T-helper 1 cell treated with Interleukin-12 subunit alpha and Interleukin-12 subunit beta and Interleukin-4 antibody, amounts not matched to agents 30 ng/mL and 1 ng/mL, for 36 hours (primary cell): ENCODE results near the gene AEN. TPM values are rescaled to one million over a fixed set of nuclear protein-coding genes. Genes with fewer than 3 reads are reported as not detected.

Source experiments
- intact Hi-C: fragments of 100-400 bp; cut with micrococcal nuclease; formaldehyde crosslinking; loops from one replicate; pipeline ENCODE4 v1.15.1; 2024
- total RNA-seq: library from RNA; stranded (reverse); gene quantifications from 2 replicates; pipeline ENCODE4 v1.2.3, GENCODE V29; 2022

The AEN gene
- total RNA-seq, 1 donor from 2014 or later, result 58.2 TPM

DNA sequence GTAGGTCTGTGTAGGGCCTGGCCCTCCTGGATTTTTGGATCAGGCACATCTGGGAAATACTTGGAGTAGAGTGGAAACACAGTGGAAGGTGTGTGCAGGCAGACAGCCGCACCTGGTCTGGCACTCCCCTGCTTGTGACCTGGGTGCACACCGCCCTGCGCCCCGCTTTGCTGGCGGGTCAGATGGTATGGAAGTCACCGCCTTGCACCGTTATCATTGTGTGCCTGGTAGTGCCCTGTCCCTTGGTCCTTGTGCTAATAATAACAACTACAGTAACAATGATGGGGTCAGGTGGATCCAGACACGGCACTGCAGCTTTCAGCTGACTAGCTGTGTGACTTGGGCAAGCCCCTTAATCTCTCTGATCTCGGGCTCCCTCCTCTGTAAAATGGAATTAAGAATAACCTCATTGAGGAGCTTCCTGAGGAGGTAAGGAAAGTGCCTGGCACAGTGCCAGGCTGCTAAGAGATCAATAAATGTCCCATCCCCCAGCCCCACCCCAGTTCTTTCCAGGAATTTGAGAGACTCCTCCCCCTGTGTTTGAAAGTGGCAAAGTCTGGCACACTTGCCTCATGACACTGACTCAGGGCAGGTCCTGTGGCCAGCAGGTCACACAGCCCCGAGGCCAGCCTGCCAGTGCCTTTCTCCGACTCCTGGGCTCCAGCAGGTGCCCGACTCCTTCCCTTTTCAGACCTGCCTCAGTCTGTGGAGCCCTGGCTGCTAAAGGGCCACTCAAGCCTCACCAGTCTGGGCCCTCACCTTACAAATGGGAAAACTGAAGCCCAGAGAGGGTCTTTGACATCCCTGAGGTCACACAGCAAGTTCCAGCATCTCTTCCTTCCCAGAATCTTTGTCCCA is 27.4 kb downstream of the AEN start:
- intact Hi-C loops, result loop anchor here (1.0 kb wide), 2 partner anchors 10 to 24 kb away; no protein-coding TSS in a partner anchor

DNA sequence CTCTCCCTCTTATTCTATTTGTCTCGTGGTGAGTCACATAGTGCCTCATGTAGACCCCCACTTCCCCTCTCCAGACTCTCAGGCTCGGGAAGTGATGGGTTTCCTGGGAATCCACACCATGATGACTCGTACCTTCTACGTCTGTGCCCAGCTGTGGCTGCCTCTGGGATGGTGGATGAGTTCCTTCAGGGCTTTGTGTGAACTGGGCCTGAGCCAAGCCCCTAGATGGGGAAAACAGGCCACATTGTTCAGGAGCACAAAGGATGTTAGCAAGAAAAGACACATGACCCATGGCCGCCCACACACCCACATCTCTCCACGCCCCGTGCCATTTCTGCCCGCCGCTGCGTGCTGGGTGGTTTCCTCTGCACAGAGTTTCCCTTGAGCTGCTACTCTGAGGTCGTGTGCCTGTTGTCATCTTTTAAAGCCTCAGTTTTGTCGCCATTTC is 28.2 kb downstream of the AEN start:
- intact Hi-C loops, result loop anchor here (1.0 kb wide), 2 partner anchors 11 to 25 kb away; no protein-coding TSS in a partner anchor

DNA sequence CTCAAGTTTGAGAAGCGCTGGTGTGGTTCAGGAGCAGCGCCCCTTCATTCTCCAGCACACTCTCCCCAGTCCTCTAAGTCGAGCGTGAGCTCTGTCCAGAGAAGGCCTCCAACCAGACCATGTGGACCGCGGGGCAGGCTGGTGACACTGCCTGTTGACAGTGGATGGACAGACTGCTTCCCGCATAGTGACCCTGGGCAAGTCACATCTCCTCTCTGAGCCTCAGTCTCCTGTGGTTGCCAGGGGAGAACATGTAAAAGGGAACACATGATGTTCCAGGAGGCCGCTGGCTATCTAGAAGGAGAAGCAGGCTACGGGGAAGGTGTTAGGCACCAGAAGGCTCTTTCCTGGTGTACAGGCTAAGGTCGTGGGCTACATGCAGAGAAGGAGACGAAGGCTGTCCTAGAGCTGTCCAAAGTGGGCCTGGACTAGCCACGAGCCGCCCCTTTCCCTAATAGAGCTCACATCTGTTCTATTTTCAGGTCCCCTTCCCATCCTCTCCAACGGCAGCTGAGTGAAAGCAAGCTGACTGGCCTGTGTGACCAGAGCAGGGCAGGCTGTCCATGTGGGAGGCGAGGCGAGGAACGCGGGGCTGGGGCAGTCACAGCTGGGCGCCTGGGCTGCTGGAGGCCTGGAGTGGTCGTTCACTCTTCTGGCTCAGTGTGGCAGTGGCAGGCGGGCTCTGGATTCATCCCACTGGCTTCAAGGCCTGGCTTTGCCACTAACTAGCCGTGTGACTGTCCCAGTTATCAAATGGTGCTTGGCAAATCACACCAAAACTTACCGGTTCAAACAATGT is 28.8 kb downstream of the AEN start:
- intact Hi-C loops, result loop anchor here (1.0 kb wide), 2 partner anchors 12 to 26 kb away; no protein-coding TSS in a partner anchor

DNA sequence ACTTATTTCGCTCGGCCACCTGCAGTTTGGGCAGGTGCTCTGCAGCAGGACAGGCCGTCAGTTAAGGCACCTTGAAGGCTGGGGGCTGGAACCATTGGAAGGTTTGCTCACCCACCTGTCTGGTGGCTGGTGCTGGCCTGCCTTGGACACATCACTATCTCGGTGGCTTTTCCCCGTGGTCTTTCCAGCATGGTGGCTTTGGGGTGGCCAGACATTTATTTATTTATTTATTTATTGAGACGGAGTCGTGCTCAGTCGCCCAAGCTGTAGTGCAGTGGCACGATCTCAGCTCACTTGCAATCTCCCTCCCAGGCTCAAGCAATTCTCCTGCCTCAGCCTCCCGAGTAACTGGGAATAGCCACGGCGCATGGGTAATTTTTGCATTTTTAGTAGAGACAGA is 29.4 kb downstream of the AEN start:
- intact Hi-C loops, result no loop called here

DNA sequence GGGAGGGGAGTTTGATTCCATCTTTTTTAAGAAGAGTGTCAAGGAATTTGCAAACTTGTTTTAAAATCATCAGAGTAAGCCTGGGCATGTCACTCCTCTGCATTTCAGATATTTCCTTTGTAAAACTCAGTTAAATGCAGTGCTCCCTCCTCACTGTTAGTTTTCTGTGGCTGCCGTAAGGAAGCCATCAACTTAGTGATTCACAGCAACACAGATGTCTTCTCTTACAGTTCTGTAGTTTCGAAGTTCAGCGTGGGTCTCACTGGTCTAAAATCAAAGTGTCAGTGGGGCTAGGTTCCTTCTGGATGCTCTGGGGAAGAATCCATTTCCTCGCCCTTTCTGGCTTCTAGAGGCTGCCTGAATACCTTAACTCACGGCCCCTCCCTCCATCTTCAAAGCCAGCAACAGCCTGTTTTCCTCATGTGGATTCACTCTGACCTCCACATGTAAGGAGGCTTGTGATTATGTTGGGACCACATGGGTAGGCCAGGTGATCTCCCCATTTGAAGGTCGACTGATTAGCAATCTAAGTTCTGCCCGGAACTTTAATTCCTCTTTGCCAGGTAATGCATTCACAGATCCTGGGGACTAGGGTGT is 30.1 kb downstream of the AEN start:
- intact Hi-C loops, result no loop called here

DNA sequence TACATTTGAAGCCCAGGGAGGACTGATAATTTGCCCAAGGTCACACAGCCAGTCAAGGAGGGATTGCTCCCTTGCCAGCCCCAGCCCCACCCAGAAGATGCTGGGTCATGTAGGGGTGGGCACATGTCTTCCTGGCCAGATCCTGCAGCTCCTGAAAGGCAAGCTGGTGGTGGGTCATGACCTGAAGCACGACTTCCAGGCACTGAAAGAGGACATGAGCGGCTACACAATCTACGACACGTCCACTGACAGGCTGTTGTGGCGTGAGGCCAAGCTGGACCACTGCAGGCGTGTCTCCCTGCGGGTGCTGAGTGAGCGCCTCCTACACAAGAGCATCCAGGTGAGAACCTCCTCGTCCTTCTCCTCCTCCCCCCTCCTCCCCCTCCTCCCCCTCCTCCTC is 30.8 kb downstream of the AEN start:
- intact Hi-C loops, result no loop called here

DNA sequence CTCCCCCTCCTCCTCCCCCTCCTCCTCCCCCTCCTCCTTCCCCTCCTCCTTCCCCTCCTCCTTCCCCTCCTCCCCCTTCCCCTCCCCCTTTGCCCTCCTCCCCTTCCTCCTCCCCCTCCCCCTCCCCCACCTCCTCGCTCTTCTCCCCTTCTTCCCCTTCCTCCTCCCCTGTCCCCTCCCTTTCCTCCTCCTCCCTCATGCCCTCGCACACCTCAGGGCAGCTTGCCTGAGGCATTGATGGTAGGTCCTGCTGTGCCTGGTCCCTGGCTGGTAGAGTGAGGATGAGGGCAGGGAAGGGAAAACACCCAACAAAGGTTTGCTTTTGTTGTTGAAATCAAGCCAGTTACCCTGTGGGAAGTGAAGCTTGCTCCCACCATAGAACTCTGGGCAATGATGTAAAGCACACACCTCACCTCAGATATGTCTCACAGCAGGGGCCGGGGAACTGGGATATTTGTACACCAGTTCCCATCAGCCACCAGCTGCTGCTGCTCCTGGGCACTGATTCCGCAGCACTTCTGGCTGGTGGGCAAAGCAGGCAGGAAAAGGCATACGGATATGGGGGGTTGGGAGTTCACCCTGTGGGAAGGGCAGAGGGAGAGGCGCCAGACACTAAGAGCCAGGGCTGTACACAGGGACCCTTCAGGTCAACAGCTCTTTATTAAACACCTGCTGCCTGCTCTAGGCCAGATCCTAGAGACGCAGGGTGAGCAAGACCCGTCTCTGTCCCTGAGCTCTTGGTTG is 31.5 kb downstream of the AEN start:
- intact Hi-C loops, result no loop called here

DNA sequence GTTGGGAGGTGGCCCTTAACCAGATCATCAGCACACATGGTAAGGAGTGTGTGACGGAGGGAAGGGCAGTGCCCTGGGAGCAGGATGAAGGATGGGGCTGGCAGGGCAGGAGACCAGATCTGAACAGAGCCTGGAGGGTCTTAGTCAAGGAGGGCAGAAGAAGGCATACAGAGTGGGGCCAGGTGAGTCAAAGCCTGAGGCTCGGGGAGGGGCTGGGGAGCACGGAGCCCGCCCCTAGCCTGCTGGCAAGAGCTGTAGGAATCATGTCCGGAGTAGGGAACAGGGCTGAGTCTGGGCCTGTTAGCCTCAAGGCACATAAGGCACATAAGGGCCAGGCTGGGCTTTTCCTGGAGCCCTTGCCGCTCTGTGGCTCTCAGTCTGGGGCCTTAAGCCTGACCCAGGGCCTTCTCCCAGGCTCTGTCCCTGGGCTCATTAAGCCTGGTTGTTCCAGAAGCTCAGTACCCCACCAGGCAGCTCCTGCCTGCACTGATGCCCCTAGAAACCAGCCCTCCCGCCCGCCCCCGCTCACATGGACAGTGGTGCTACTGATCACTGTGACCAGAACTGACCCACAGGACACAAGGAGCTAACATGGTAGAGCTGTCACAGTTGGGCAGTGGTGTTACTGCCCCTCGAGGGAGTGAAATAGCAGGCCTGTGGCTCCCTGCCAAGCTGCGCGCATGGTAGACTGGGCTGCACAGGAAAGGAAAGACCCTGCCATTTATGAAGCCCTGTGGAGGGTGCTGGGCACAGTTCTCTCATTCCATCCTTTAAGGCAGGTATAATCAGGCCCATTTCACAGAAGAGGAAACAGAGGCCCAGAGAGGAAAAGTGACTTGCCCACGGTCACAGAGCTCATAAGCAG is 32.3 kb downstream of the AEN start:
- intact Hi-C loops, result no loop called here

DNA sequence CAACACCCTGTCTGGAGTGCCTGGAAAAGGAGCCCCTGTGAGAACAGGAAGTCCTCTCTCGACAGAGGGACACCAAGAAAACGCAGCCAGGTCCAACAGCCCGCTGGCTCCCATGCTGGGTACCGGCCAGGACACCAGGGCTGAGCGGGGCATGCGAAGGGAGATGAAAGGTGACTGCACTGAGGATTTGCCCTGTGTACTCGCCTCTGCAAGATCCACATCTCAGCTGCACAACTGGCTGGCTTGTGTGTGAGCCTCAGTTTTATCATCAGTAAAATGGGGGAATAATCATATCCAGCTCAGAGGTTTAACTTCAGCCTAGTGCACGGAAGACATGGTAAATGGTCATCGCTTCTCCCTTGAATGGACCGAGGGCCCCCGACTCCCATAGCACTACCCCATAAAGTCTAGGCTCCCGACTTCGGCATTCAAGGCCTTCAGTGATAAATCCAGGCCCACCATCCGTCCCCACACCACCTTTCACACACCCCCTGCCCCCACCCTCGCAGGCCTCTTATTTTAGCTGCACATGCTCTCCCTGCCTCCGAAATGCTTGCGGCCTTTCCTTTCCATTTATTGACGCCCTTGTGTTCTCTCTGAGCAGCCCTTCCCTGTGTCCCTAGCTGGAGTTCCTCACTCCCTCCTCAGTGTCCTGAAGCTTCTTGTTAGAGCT is 33.4 kb downstream of the AEN start:
- intact Hi-C loops, result no loop called here

DNA sequence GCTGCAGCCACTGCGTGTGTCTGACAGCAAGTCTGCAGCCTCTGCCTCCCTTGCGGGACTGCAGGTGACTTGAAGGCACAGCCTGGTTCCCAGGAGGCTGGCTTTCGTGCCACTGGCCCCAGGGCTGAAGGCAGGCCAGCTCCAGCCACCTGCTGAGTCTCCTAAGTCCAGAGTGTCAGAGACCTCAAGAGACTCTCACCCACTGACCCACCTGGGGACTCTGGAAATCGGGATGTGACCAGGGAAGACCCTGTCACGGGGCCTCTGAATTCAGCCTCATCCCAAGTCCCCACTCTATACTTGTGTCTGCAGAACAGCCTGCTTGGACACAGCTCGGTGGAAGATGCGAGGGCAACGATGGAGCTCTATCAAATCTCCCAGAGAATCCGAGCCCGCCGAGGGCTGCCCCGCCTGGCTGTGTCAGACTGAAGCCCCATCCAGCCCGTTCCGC is 34.0 kb downstream of the AEN start:
- intact Hi-C loops, result no loop called here

DNA sequence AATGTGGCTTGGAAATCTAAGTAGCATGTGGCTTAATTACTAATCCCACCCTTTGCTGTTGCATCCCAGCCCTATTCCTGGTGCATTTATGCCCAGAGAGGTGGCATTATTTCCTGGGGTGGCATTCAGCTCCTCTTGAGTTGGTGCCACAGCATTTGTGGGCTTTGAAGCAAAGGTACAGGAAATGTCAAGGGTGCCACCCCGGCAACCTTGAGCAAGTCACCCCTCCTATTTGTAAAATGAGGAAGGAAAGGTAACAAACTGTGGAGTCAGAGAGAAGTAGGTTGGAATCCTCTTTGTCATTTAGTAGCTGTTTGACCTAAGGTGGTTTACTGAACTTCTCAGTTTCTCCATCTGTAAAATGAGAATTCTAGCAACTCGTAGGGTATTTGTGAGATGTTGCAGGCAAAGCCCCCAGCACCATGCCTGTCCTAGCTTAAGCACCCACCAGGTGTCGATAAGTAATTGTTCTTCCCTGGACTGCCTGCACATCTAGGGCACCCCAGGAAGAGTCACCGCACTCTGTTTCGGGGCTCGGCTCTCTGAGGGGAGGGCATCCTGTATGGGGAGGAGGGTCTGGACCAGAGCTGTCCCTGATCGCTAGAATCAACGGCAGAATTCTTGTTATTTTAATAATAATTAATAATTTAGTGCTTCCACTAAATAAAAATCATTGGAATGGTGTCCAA is 34.8 kb downstream of the AEN start:
- intact Hi-C loops, result no loop called here

DNA sequence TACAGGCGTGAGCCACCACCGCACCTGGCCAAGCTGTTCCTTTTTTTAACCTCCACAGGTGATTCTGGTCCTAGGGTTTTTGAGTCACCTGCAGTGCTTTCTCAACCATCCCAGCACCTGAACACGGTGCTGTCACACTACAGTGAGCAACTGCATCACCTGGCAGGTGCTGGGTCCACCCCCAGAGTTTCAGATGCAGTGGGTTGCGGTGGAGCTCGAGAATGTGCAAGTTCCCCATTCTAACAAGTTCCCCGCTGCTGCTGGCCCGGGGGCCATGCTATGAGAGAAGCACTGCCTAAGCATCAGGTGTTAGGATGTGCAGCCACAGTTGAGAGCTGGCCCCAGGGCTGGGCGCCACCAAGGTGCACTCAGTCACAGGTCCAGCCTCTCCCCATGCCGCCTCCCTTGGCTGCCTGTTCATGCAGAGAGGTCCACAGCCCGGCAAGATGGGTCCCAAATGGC is 35.7 kb downstream of the AEN start:
- intact Hi-C loops, result no loop called here

DNA sequence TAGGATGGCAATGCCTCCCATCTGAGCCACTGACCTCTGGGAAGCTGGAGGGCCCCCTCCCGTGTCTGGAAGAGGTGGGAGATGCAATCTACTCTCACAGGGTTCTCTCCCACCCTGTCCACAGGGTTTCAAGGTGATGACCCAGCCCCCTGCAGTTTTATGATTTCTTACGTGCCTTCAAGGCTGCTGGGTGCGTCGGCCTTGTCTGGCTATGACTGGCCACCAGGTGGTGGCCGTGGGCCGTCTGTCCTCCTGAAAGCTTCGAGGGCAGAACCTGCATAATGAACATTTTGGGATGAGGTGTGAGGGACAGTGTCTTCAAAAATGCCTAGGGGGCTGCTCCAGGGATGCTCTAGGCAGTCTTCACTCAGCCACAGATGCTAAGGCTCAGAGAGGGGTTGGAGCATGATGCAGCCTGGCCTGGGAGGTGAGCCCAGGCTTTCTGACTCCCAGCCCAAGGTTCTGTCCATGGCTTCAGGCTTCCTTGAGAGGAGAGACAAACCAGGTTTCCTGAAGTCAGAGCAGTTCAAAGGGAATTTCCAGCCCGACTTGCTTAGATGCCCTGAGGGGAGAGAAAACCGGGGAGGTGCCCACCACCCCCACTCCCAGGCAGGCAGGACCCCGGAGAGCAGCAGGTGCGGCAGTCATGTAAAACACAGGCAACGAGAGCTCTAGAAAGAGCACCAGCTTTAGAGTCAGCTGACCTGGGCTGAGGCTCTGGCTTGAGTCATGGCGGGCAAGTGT is 36.4 kb downstream of the AEN start:
- intact Hi-C loops, result no loop called here

DNA sequence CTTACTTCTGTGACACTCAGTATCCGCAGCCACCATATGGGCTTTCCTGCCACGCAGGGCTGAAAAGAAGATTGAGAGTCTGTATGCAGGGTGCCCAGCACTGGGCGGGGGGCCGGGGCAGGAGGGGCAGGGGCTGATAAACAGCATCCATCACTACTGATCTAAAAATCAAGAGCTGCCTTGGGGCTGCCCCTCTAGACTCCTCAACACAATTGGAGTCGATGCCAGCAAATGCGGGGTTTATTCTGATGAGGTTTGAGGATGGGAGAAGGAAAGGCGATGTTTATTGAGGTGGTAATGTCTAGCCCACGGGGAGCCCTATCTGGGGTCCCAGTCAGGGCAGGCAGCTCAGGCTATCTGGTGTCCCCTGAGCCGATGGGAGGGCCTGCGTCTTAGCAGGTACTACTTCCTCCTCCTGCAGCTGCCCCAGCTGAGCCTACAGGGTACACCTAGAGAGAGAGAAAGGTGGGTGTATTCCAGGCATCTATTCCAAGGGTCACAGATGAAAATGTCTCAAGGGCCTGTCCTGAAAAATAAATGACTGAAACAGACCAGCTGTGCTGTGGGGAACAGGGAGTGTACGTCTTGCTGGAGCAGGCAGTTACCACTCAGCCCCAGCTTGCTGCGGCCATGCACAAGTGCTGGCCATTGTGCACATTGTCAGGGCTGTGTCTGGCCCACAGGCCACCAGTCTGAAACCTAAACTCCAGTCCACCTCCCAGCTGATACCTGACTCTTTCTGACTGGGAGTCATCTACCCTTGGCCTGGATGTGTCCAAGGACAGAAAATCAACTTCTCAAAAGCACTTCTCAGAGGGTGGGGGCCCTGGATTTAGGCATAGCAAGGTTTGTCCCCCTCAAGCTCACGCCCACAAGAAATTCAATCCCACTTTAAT is 37.2 kb downstream of the AEN start:
- intact Hi-C loops, result no loop called here

DNA sequence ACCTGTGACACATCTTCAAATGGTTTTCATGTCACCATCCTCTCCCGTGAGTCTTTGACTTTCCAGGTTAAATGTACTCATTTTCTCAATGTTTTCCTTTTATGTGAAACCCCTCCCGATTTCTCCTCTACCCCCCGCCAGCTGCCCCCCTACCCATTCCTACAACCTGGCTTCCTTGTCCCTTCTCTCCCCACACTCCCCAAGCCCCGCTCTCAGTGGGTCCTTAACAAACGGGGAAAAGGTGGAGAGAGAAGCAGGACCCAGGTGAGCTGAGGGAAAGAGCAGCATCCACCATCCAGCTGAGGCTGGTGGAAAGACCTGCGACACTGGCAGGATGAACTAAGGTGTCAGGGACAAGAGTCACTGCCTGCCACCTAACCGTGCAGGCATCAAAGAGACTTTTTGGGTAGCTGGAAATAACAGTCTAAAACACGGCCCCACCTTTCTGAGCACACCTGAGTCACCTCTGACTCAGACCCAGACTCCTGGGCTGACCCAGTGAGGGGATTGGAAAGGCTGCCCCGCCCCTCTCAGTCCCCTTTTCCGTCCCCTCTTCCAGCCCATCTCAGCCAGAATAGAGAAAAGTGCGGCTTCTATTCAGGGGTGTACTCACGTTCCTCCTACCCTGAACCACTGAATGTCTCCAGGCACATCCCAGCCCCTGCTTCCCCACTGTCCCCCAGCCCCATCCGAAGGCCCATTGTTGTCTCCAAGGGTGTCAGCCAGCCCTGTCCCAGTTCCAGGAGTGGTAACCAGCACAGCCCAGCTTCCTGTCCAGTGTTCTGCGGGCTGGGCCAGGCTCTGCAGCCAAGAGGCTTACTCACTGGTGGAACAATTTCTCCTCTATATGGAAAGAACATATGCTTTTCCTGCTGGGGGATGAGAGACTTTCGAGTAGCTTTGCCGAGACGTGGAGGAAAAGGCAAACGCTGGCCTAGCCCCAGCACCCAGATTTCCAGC is 38.1 kb downstream of the AEN start:
- intact Hi-C loops, result no loop called here
